GM21447 (cell line): ENCODE measurements around the gene WDTC1.
"Not testable (repeated sequence)": the region's sequence is repeated elsewhere in the genome, so short reads cannot be mapped to it uniquely, and the experiment has no call there.

Experiments
- ATAC-seq: cut with Tn5 transposase; IDR thresholded peaks from one replicate; pipeline ENCODE4 v1.9.1; 2021; ENCODE audit not compliant: unreplicated experiment

Gene WDTC1

DNA sequence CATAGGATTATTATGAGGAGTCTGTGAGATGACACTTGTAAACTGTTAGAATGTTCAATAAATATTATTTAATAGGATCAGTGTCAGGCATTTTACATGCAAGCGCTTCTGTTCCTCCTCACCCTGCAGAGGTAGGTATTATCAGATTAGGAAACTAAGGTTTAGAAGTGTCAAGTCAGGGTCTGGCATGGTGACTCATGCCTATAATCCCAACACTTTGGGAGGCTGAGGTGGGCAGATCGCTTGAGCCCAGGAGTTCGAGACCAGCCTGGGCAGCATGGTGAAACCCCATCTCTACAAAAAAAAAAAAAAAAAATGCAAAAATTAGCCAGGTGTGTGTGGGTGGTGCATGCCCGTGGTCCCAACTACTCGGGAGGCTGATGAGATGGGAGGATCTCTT, 9.2 kb downstream of the WDTC1 start:
- not testable (repeated sequence) for ATAC-seq

DNA sequence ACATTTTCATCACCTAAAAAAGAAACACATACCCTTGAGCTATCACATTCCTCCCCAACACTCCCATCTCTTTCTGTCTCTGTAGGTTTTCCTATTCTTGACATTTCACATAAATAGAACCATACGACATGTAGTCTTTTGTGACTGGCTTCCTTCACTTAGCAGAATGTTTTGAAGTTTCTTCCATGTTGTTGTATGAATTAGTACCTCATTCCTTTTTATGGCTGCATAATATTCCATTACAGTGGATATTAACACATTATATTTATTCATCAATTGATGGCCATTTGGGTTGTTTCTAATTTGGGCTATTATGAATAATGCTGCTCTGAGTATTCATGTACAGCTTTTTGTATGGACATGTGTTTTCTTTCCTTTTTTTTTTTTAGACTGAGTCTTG, 11.8 kb downstream of the WDTC1 start:
- no peak for ATAC-seq

DNA sequence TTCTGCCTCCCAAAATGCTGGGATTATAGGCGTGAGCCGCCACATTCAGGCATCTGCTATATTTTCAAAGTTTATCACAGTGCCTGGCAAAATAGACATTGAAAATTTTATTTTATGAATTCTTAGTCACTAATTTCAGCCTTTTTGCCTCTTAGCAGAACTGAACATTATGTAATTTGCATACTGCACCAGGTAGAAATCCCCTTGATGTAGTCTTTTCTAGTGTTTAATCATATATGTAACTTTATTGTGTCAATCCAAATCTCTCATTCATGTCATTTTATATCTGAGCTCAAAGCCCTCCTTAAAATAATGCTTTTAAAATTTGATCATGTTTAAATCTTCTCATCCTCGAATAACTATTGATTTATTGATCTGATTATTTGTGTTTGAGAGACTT, 19.2 kb downstream of the WDTC1 start:
- no peak for ATAC-seq

DNA sequence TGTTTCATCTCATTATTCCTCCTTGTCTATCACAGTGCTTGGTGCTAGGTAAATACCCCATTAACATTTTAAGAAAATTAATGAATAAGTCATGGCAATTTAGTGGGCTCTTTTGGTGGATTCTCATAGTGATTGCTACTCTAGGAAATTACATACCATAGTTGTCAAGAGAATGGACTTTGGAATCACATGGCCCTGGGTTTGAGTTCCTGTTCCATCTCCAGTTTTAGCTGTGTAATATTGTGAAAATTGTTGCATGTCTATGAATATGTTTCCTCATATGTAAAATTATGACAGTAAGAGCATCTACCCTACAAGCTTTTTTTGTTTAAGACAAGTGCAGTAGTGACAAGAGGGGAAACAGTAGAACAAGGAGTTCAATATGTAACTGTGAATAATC, 20.7 kb downstream of the WDTC1 start:
- ATAC-seq: no peak

DNA sequence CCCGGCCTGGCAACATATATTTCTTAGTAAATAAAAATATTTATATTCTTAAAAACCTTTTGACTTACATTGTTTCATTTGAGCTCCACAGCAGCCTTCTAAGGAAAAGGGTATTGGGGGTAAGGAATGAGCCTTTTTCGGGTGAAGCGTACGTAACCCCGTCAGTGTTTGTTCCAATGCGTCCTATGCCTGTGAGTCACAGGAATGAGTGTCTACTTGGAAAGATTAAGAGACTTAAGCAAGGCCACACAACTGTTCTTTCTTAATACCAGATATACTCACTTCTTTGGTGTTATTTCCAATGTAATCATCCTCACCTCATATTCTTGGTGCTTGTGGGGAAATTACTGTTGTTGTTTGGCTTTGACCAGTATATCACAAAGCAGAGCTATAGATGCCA, 22.7 kb downstream of the WDTC1 start:
- ATAC-seq: no peak

DNA sequence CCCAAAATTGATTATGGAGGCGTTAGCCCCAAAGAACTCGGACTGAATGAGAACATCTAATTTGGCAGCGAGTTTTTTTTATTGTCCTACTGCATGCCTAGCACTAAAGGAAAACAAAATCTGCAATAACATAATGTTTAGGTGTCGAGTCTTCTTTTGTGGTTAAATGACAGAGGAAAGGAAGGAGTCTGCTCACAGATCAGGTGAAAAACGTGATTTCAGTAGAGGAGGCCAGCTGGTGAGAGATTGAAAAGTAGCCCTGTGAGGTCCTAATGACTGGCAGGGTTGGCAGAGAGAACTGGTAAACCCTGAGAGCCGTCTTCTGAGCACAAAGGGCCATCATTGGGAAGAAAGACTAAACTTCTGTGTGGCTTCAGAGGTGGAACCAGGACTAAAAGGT, 24.2 kb downstream of the WDTC1 start:
- no peak for ATAC-seq

DNA sequence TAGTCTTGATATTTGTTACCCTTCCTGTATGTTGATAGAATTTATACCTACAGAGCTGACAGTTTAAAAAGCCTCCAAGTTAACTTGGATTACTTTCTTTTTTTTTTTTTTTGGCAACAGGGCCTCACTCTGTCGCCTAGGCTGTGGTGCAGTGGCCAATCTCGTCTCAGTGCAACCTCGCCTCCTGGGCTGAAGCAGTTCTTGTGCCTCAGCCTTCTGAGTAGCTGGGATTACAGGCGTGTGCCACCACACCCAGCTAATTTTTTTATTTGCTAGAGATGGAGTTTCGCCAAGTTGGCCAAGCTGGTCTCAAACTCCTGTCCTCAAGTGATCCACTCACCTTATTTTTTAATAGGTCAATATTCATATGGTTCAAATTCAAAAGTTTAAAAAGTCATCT, 32.7 kb downstream of the WDTC1 start:
- ATAC-seq: no peak

DNA sequence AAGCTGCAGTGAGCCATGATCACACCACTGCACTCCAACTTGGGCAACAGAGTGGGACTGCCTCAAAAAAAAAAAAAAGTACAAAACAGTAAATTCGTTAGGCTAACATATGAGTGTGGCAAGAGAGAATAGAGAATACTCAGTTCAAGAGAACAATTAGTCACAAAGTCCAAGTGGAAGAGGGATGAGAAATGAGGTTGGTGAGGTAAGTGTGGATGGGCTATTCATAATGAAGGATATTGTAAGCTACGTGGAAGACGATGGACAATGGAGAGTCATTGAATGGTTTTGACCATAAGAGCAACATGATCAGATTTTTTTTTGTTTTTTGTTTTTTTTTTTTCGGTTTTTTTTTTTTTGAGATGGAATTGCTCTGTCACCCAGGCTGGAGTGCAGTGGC, 34.8 kb downstream of the WDTC1 start:
- ATAC-seq: no peak

DNA sequence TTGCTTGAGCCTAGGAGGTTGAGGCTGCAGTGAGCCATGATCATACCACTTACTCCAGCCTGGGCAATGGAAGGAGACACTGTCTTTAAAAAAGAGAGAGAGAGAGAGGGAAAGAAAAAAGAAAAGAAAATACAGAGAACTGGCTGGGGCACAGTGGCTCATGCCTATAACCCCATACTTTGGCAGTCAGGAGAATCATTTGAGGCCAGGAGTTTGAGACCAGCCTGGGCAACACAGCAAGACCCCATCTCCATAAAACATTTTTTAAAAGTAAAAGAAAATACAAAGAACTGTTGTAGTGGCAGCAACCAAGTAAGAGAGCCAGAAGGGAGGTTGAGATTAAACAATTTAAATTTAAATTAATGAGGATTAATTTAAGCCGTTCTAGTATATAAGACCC, 39.8 kb downstream of the WDTC1 start:
- no peak for ATAC-seq

DNA sequence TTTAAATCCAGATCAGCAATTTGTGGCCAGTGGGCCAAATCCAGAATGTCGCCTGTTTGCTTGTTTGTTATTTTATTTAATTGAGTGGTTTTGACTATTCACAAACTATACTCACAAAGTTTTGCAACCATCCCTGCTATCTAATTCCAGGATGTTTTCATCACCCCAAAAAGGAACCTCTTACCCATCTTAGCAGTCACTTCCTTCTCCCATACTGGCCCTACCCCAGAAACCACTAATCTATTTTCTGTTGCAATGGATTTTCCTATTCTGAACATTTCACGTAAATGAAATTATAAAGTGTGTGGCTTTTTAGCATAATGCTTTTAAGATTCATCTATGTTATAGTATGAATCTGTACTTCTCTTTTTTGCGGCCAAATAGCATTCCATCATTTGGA, 41.3 kb downstream of the WDTC1 start:
- no peak for ATAC-seq

DNA sequence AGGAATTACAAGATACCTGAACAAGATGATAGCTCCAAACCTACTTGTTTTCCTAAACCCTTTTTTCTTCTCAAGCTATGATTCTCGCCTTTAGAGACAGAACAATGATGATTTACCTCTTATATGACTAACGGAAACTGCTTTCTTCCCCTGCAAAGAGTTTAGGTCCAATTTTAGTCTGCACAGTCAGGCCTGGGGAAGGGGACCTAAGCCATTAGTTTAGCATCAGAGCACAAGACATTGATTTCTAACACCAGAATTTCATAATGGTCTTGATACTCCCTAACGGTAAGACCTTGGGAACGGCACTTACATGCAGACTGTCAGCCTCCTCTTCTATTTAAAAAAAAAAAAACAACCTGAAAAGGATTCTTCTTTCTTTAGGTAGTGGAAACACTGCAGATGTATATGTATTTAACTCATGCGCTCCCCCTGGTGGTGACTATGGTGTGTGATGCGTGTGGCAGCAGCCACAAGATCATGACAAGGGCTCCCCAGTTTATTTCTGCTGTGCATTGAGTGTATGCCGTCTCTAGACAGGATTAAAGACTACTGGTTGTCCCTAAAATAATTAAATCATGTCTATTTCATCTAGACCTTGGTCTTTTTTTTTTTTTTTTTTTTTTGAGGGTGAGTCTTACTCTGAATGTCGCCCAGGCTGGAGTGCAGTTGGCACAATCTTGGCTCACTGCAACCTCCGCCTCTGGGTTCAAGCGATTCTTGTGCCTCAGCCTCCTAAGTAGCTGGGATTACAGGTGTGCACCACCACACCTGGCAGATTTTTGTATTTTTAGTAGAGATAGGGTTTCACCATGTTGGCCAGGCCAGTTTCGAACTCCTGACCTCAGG, 50.2 kb downstream of the WDTC1 start:
- no peak for ATAC-seq

DNA sequence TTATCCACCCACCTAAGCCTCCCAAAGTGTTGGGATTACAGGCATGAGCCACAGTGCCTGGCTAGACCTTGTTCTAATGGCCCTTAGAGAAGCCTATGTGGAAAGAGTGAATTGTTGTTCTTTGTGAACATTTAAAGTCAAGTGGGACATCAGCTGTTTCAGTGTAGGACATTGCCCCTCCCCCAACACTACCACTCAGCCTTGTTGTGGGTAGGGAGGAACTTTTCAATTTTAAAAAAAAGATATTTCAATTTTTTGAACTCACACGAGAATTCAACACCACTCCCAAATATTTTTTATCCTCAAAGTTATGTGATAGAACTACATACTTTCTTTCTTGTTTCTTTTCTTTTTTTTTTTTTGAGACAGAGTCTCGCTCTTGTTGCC, 50.8 kb downstream of the WDTC1 start:
- ATAC-seq: no peak

DNA sequence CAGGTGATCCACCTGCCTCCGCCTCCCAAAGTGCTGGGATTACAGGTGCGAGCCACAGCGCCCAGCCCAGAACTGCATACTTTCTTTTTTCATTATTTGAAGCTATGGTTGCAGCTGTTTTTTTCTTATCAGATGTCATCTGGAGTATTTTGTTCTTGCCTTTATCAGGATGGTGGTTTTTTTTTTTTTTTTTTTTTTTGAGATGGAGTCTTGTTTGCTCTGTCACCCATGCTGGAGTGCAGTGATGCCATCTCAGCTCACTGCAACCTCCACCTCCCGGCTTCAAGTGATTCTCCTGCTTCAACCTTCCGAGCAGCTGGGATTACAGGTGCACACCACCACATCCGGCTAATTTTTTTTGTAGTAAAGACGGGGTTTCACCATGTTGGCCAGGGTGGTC, 51.4 kb downstream of the WDTC1 start:
- not testable (repeated sequence) for ATAC-seq

DNA sequence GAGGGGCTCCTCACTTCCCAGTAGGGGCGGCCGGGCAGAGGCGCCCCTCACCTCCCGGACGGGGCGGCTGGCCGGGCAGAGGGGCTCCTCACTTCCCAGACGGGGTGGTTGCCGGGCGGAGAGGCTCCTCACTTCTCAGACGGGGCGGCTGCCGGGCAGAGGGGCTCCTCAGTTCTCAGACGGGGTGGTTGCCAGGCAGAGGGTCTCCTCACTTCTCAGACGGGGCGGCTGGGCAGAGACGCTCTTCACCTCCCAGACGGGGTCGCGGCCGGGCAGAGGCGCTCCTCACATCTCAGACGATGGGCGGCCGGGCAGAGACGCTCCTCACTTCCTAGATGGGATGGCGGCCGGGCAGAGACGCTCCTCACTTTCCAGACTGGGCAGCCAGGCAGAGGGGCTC, 54.7 kb downstream of the WDTC1 start:
- not testable (repeated sequence) for ATAC-seq

DNA sequence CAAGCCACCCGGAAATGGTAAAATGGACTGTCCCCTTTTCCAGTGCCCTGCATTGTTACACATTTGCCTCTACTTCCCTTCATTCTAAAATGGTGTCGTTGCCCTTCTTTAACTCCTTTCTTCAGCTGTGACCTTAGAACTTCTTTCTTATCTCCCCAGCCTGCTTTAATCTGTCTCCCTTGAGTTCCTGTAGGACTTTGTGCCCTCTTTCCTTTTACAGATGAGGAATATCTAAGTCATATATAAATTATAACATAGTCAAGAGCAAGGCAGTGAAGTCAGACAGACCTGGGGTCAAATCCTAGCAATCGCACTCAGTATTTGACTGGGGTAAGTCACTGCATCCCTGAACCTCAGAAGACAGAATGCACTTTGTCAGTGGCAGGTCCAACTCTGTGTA, 56.1 kb downstream of the WDTC1 start:
- ATAC-seq: no peak

DNA sequence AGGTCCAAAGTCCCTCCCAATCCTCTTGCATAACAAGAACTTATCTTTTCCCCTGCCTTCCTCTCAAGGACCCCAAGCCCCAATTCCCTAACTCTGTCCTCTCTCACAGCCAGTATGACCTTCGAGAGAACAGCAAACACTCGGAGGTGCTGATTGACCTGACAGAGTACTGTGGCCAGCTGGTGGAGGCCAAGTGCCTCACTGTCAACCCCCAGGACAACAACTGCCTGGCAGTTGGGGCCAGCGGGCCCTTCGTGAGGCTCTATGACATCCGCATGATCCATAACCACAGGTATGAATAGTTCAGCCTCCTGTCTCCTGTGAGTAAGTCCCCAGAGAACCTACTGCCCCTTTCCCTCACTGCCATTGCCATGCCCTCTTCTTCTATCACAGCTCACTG, 57.7 kb downstream of the WDTC1 start:
- ATAC-seq: no peak

DNA sequence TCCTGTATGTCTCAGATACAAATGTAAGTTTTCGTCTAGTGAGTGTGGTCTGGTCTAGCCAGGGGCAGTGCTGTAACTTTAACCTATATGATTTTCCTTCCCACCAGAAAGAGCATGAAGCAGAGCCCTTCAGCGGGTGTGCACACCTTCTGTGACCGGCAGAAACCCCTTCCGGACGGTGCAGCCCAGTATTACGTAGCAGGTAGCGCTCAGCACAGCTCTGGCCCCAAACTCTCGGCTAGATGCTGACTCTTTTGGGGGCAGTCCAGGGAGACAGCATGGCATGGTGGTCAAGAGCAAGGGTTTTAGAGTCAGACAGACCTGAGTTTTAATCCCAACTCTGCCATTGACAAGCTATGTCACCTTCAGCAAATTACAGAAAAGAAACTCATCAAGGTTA, 59.5 kb downstream of the WDTC1 start:
- no peak for ATAC-seq

DNA sequence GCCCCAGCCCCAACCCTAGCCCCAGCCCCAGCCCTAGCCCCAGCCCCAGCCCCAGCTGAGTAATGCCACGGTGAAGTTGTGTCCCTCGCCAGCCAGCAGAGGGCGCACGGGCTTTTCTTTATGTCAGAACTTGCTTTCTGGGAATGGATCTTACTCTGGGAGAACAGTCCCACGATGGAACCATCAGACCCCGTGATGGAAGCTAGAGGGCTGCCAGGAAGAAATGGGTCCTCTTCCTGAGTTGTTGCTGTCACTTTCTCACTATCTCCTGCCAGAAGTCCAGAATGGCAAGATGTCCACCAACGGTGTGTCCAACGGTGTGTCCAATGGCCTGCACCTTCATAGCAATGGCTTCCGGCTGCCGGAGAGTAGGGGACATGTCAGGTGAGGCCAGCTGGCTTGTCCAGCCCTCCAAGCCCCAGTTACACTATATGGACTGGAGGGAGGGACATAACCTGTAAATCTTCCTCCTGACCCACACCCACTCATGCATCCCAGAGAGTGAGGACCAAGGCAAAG, 62.4 kb downstream of the WDTC1 start:
- no peak for ATAC-seq

DNA sequence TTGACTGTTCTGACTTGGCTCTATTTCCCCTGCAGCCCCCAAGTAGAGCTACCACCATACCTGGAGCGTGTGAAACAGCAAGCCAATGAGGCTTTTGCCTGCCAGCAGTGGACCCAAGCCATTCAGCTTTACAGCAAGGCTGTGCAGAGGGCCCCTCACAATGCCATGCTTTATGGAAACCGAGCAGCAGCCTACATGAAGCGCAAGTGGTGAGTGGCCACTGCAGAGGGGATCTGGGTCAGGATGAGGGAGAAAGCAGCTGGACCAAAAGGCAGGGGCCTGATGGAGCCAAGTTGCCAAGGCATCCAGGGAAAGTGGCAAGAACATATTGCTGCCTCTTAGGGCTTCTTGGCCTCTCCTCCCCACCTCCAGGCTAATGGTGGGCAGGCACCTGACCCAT, 63.5 kb downstream of the WDTC1 start:
- ATAC-seq: no peak

DNA sequence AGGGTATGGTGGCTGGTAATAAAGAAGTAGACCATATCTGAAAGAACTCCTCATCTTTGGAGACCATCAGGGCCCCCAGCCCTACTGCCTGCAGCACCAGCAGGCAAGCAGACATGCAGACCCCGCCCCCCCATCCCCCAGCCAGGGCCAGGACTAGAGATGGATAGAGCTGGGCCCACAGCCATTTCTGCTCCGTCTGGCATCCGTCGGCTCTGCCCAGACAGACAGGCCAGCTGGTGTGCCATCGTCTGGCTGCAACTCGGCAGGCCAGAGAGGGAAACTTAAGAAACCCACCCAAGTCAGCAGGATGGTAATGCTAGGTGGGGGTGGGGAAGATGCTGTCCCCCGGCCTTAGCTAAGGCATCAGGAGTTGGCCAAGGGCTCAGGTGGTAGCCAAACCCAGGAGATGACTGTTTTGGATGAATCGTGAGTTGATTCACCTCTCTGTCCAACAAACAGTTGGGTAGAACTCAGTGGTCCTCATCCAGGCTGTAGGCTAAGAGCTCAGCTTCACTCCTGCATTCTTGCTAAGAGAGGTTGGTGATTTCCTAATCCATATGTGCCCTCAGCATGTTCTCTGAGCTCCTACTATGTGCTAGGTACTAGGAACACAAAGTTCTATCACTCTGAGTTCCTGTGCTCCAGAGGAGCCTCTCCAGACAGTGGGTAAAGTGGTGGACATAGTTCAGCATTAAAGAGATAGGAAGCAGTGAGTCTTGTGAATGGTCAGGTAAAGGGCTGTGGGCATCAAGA, 64.4 kb downstream of the WDTC1 start:
- ATAC-seq: no peak

DNA sequence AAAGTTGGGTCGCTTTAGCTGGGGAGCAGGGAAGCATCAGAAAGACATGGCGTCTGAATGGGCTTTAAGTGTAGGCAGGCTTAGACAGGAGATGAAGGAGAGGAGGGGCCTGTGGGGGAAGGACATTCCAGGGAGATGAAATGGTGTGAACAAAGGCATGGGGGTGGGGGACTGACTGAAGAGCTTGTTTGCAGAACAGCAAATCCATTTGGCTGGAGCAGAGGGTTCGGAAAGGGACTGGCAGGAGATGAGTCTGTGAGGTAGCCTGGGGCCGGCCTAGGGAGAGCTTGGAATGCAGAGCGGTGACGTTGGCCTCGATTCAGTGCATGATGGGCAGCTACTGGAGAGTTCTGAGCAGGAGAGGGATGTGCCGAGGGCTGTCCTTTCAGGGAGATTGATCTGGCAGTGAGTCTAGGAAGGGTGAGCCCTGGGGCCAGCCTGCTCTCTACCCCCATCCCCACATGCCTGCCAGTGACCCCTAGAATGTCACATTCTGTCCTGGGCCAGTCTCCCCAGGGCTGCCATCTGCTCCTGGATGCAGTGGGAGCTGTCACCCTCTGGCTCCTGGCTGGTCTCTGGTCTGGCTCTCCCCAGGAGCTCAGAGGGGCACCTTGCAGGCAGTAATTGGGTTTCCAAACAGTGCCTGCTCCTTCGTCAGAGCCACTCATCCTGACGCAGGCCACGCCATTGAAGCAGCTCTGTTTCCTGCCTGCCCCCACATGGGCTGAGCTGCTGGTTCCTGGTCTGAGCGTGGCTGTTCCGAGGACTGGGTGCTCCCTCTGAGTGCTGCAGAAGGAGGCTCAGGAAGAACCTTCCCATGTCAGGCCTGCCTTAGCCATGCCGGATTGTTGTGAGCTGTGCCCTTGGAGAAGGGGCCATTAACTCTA, 65.2 kb downstream of the WDTC1 start:
- ATAC-seq: no peak
